ENCODE results near the gene DYNLT1.

DNA sequence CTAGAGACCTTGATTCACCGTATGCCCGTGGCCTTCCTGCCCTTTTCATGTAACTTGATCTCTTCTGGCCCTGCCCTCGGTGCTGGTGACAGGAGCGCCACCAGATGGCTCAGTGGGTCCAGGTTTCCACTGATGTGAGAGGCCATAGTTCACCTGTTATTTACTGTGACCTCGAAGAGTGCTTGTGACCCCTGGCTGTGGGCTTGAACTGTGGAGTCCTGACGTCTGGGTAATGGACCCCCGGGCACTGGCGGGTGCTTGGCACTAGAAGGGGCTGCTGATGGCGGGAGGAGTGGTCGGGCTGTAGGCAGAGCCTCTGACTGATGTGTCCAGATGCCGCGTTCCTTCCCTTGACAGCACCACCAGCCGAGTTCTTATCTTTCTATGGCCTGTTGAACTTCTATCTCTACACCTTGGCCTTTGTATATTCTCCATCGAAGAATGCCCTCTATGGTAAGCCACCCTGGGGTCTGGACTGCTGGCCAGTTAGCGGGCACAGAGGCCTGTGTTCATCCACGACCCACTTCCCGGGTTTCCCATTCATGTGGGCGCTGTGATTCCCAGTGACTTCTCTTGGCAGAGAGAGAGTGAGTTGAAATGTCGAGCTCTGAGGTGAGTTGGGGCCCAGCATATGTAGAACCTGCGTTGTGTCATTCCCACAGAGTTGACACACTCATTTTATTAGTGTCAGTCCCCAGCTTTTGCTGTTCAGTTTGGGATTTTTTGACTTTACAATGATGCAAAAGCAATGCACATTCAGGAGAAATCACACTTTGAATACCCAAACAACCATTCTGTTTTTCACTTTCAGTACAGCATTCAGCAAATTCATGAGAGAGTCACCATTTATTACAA is 14.9 kb downstream of the DYNLT1 start:
- TF ChIP-seq, protein P1, sequence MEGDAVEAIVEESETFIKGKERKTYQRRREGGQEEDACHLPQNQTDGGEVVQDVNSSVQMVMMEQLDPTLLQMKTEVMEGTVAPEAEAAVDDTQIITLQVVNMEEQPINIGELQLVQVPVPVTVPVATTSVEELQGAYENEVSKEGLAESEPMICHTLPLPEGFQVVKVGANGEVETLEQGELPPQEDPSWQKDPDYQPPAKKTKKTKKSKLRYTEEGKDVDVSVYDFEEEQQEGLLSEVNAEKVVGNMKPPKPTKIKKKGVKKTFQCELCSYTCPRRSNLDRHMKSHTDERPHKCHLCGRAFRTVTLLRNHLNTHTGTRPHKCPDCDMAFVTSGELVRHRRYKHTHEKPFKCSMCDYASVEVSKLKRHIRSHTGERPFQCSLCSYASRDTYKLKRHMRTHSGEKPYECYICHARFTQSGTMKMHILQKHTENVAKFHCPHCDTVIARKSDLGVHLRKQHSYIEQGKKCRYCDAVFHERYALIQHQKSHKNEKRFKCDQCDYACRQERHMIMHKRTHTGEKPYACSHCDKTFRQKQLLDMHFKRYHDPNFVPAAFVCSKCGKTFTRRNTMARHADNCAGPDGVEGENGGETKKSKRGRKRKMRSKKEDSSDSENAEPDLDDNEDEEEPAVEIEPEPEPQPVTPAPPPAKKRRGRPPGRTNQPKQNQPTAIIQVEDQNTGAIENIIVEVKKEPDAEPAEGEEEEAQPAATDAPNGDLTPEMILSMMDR (IDR thresholded peaks at IDR 0.05) = no peak
- TF ChIP-seq EP300 (IDR thresholded peaks at IDR 0.05) (no peak), POLR2A (IDR thresholded peaks at IDR 0.05) (no peak)
